HepG2 (cell line): ENCODE data around the gene CADM3. TPM values are rescaled to one million over a fixed set of nuclear protein-coding genes. Genes with fewer than 3 reads are reported as not detected.

ENCODE experiments used
- ATAC-seq: fragments of 200-7000 bp; cut with Tn5 transposase; 3 replicates; pipeline ENCODE4 v1.9.1; 2020; ENCODE audit warnings: mild to moderate bottlenecking, moderate library complexity
- BruUV-seq: library from RNA; stranded (reverse); fragments of 400-500 nt; replicated peaks from 2 replicates; lab custom pipeline; 2021; lab: Mats Ljungman, UMichigan
- CTCF ChIA-PET: fragments of 300-600 bp; formaldehyde crosslinking; extraction: SDS; loops from one replicate; lab custom pipeline; 2021; ENCODE audit warnings: low total read pairs, inconsistent platforms, low intra/inter-chr PET ratio; lab: Yijun Ruan, JAX
- POLR2A ChIA-PET: fragments of 350-600 bp; sonication (Branson Sonifier 250); formaldehyde crosslinking; loops from one replicate; lab custom pipeline; 2020; ENCODE audit warnings: antibody characterized with exemption, inconsistent platforms; lab: Yijun Ruan, JAX
- DNase-seq: peaks from one replicate; pipeline ENCODE4 v3.0.0-alpha.2; 2015; ENCODE audit warnings: low spot score
- FAIRE-seq: peaks from 3 replicates; lab custom pipeline; 2011; peaks lifted over from hg19 to GRCh38; lab: Jason Lieb, UNC
- H2AFZ ChIP-seq: one replicate; pipeline ENCODE4 v1.6.1; 2011; ENCODE audit warnings: low read length, inconsistent platforms
- H3K27ac ChIP-seq: fragments of 300-600 bp; 3 replicates; pipeline ENCODE4 v1.8.0; 2011; ENCODE audit warnings: mixed run types, mild to moderate bottlenecking, mixed read lengths, low read length, inconsistent platforms; ENCODE audit not compliant: insufficient read depth; ENCODE audit errors: extremely low read length
- H3K27me3 ChIP-seq, 2 experiments: fragments of 200-600 bp in 1 of 2; 2 replicates in 1 of 2; 3 replicates in 1 of 2; pipeline versions ENCODE4 v1.6.0 to v1.8.0; 2011; ENCODE audit warnings: low read length in 2 of 2, mild to moderate bottlenecking in 2 of 2, moderate library complexity in 2 of 2, inconsistent platforms in 1 of 2; ENCODE audit not compliant: insufficient read depth in 2 of 2, control insufficient read depth in 1 of 2
- H3K36me3 ChIP-seq, 2 experiments: fragments of 200-600 bp in 1 of 2; replicated peaks in 1 of 2; 2 replicates in 1 of 2; 3 replicates in 1 of 2; pipeline versions ENCODE4 v1.5.1 to v1.8.0; 2011; ENCODE audit warnings: low read length in 2 of 2, inconsistent platforms in 1 of 2; ENCODE audit not compliant: insufficient read depth in 2 of 2, control insufficient read depth in 1 of 2
- H3K4me1 ChIP-seq: 2 replicates; pipeline ENCODE4 v1.5.1; 2012; ENCODE audit warnings: low read length, inconsistent platforms; ENCODE audit not compliant: insufficient read depth
- H3K4me2 ChIP-seq: 2 replicates; pipeline ENCODE4 v1.6.0; 2011; ENCODE audit warnings: low read depth, low read length, inconsistent platforms
- H3K4me3 ChIP-seq, 3 experiments: fragments of 200-600 bp in 1 of 3; sonication (generic), shearing (Covaris generic) in 1 of 3; replicated peaks in 1 of 3; 2 replicates each; pipeline ENCODE4 v1.5.1; 2011 to 2016; ENCODE audit warnings: low read length in 3 of 3, inconsistent platforms in 2 of 3, low read depth in 2 of 3, mild to moderate bottlenecking in 2 of 3, control low read depth in 1 of 3, mixed read lengths in 1 of 3; ENCODE audit not compliant: insufficient read depth in 1 of 3
- H3K79me2 ChIP-seq: one replicate; pipeline ENCODE4 v1.6.1; 2011; ENCODE audit warnings: low read length, inconsistent platforms; ENCODE audit not compliant: insufficient read depth
- H3K9ac ChIP-seq: 2 replicates; pipeline ENCODE4 v1.6.0; 2011; ENCODE audit warnings: mild to moderate bottlenecking, low read depth, low read length, inconsistent platforms; ENCODE audit not compliant: insufficient read depth
- H3K9me3 ChIP-seq: 2 replicates; pipeline ENCODE4 v1.5.1; 2012; ENCODE audit warnings: mild to moderate bottlenecking, low read length
- H4K20me1 ChIP-seq: 2 replicates; pipeline ENCODE4 v1.6.0; 2011; ENCODE audit warnings: inconsistent platforms, mild to moderate bottlenecking, low read length, moderate library complexity; ENCODE audit not compliant: insufficient read depth
- HNF4G ChIP-seq, 2 experiments: sonication (generic) in 1 of 2; formaldehyde crosslinking in 1 of 2; IDR thresholded peaks; 2 replicates each; pipeline versions ENCODE4 v1.4.0 to v1.6.1; 2011 to 2020; ENCODE audit warnings: borderline replicate concordance in 2 of 2, low read depth in 2 of 2, mild to moderate bottlenecking in 2 of 2, low read length in 1 of 2, missing genetic modification reagents in 1 of 2, moderate library complexity in 1 of 2
- SCMH1 ChIP-seq: sonication (generic); formaldehyde crosslinking; IDR thresholded peaks from 2 replicates; pipeline ENCODE4 v1.9.0; 2021; ENCODE audit warnings: missing genetic modification reagents, mild to moderate bottlenecking, borderline replicate concordance
- SMC3 ChIP-seq: IDR thresholded peaks from 2 replicates; pipeline ENCODE4 v1.6.1; 2011; ENCODE audit warnings: low read length, improper control_type of control experiment
- SNAPC2 ChIP-seq: sonication (generic); formaldehyde crosslinking; IDR thresholded peaks from 2 replicates; pipeline ENCODE4 v1.8.1; 2022; ENCODE audit warnings: mild to moderate bottlenecking, missing genetic modification reagents
- SP1 ChIP-seq, 2 experiments: fragments of 450-650 bp in 1 of 2; sonication (generic) in 1 of 2; formaldehyde crosslinking in 1 of 2; IDR thresholded peaks; 2 replicates each; pipeline versions ENCODE4 v1.4.0 to v1.6.1; 2016 to 2020; ENCODE audit warnings: missing genetic modification reagents in 1 of 2
- ZFP1 ChIP-seq: IDR thresholded peaks from 2 replicates; pipeline ENCODE4 v1.6.1; 2016
- ZKSCAN1 ChIP-seq: fragments of 150-350 bp; IDR thresholded peaks from 2 replicates; pipeline ENCODE4 v1.6.1; 2014; ENCODE audit warnings: low read length
- ZNF383 ChIP-seq: sonication (generic); formaldehyde crosslinking; IDR thresholded peaks from 2 replicates; pipeline ENCODE4 v1.4.0; 2020; ENCODE audit warnings: missing genetic modification reagents, mild to moderate bottlenecking, borderline replicate concordance
- WGBS: methylation state at CpG from one replicate; pipeline ENCODE4 v1.1.6; 2017; ENCODE audit warnings: low lambda C conversion rate; 5-methylcytosine and 5-hydroxymethylcytosine counted together
- in situ Hi-C: cut with HindIII; loops from 2 replicates; pipeline ENCODE4 v1.10.0; 2017; ENCODE audit warnings: low pct_unique_long_range_greater_than_20kb; ENCODE audit not compliant: extremely low pct_ligation_motif_present
- intact Hi-C: fragments of 100-400 bp; cut with micrococcal nuclease; formaldehyde crosslinking; loops from one replicate; pipeline ENCODE4 v1.10.0; 2022; ENCODE audit not compliant: unreplicated experiment
- polyA plus RNA-seq, 8 experiments: library from polyadenylated mRNA; depleted of rRNA in 3 of 8; stranded (reverse) in 7 of 8; unstranded in 1 of 8; fragments of >200 nt; fragmentation: Illumina TruSeq in 4 of 8; extraction: Trizol in 4 of 8; gene quantifications; 2 replicates each; pipeline versions ENCODE4 v1.2.1 to v1.2.3, GENCODE V29; 2011 to 2016; ENCODE audit warnings: low read depth in 4 of 8, missing spikeins in 1 of 8, mixed read lengths in 1 of 8; ENCODE audit not compliant: insufficient read depth in 1 of 8
- total RNA-seq, 5 experiments: library from RNA; depleted of rRNA; stranded (reverse); fragments of >200 nt; fragmentation: Illumina TruSeq; extraction: Trizol; gene quantifications; 2 replicates each; pipeline ENCODE4 v1.2.3, GENCODE V29; 2016; ENCODE audit warnings: low read depth in 1 of 5
- TF ChIP-seq, protein P1 (sequence below): sonication (generic); formaldehyde crosslinking; IDR thresholded peaks from 2 replicates; pipeline ENCODE4 v1.8.0; 2022; ENCODE audit warnings: mild to moderate bottlenecking, missing genetic modification reagents, moderate library complexity
- TF ChIP-seq, protein P2 (sequence below): sonication (generic); formaldehyde crosslinking; IDR thresholded peaks from 2 replicates; pipeline ENCODE4 v1.4.0; 2020; ENCODE audit warnings: missing genetic modification reagents

The CADM3 gene
- total and polyA plus RNA-seq, 2 of the 13 experiments (the other 11 are each of a cell fraction or from before 2014, with no cell fraction given): not detected

DNA sequence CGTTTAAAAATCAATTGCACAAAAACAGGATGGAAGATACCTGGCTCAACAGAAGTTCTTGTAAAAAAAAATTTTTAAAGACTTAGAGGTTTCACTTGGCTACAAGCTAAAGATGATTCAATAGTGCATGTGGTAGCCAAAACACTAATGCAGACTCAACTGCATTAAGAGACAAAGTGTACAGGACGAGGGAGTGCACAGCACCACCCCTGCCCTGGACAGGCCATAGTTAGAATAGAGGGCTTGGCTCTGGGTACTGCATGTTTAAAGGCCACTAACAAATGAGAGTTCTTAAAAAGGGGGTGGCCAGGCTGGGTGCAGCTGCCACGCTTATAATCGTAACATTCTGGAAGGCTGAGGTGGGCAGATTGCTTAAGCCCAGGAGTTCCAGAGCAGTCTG lies 41.2 kb downstream of the CADM3 start:
- DNase-seq (no peak), ATAC-seq (no peak), FAIRE-seq (no peak)
- H3K9ac ChIP-seq: no peak overlapping the region
- H3K27ac ChIP-seq: no peak overlapping the region
- no peaks in the 10 kb centered on the region for H3K9me3 ChIP-seq
- no TSS peak for BruUV-seq
- intact Hi-C loops (no loop called here), in situ Hi-C loops (no loop called here)
- no peak overlapping the region for H3K4me2 ChIP-seq
- H3K36me3 ChIP-seq: no peaks in the 10 kb centered on the region
- no peaks in the 10 kb centered on the region for H4K20me1 ChIP-seq
- no peaks in the 10 kb centered on the region for H3K4me1 ChIP-seq
- no peak overlapping the region for H2AFZ ChIP-seq
- CTCF ChIA-PET: no interaction called here
- POLR2A ChIA-PET: no interaction called here
- no peak overlapping the region for H3K4me3 ChIP-seq
- H3K79me2 ChIP-seq: no peaks in the 10 kb centered on the region
- TF ChIP-seq SP1 (IDR thresholded peaks at IDR 0.05): no peak
- no peak for TF ChIP-seq SP1 (CRISPR knock-in tag; IDR thresholded peaks at IDR 0.05)
- TF ChIP-seq, protein P1, sequence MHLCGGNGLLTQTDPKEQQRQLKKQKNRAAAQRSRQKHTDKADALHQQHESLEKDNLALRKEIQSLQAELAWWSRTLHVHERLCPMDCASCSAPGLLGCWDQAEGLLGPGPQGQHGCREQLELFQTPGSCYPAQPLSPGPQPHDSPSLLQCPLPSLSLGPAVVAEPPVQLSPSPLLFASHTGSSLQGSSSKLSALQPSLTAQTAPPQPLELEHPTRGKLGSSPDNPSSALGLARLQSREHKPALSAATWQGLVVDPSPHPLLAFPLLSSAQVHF: no peak
- TF ChIP-seq SMC3: no peak
- TF ChIP-seq HNF4G (IDR thresholded peaks at IDR 0.05; ENCODE audit: borderline replicate concordance, low read depth, low read length): no peak
- TF ChIP-seq HNF4G (CRISPR knock-in tag; IDR thresholded peaks at IDR 0.05; ENCODE audit: borderline replicate concordance, low read depth): no peak
- no peak for TF ChIP-seq ZNF383 (CRISPR knock-in tag)
- TF ChIP-seq, protein P2, sequence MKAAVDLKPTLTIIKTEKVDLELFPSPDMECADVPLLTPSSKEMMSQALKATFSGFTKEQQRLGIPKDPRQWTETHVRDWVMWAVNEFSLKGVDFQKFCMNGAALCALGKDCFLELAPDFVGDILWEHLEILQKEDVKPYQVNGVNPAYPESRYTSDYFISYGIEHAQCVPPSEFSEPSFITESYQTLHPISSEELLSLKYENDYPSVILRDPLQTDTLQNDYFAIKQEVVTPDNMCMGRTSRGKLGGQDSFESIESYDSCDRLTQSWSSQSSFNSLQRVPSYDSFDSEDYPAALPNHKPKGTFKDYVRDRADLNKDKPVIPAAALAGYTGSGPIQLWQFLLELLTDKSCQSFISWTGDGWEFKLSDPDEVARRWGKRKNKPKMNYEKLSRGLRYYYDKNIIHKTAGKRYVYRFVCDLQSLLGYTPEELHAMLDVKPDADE (CRISPR knock-in tag): no peak
- TF ChIP-seq SCMH1 (CRISPR knock-in tag): no peak
- TF ChIP-seq ZFP1 (CRISPR knock-in tag): no peak
- TF ChIP-seq SNAPC2: no peak
- TF ChIP-seq ZKSCAN1: no peak
- 5% methylated on average over 4 of the region's 4 CpGs for WGBS
- no peaks in the 10 kb centered on the region for H3K27me3 ChIP-seq
